GM12878 (cell line): ENCODE results near the gene SLIT1. TPM values are rescaled to one million over a fixed set of nuclear protein-coding genes. Genes with fewer than 3 reads are reported as not detected.

ENCODE experiments used
- ATAC-seq: fragments of 200-7000 bp; cut with Tn5 transposase; 3 replicates; pipeline ENCODE4 v1.9.1; 2020; ENCODE audit warnings: mild to moderate bottlenecking, moderate library complexity
- BruUV-seq: library from RNA; stranded (reverse); fragments of 400-500 nt; replicated peaks from 2 replicates; lab custom pipeline; 2021; lab: Mats Ljungman, UMichigan
- CTCF ChIA-PET: fragments of 300-600 bp; sonication (Branson Sonifier 250); formaldehyde crosslinking; extraction: SDS; loops from one replicate; lab custom pipeline; 2021; ENCODE audit warnings: inconsistent platforms; lab: Yijun Ruan, JAX
- POLR2A ChIA-PET: fragments of 350-600 bp; formaldehyde crosslinking; extraction: SDS; loops from one replicate; lab custom pipeline; 2021; ENCODE audit warnings: inconsistent platforms; lab: Charles Lee
- RAD21 ChIA-PET: fragments of 300-600 bp; sonication (Branson Sonifier 250); formaldehyde crosslinking; loops from one replicate; lab custom pipeline; 2023; ENCODE audit warnings: antibody characterized with exemption; ENCODE audit not compliant: unreplicated experiment; lab: Charles Lee
- SMC1A ChIA-PET: fragments of 300-600 bp; sonication (Branson Sonifier 250); formaldehyde crosslinking; loops from one replicate; lab custom pipeline; 2023; ENCODE audit not compliant: unreplicated experiment, uncharacterized antibody; lab: Charles Lee
- DNase-seq: peaks from one replicate; pipeline ENCODE4 v3.0.0-alpha.2; 2011; ENCODE audit warnings: low read depth, low spot score
- FAIRE-seq: peaks from 3 replicates; lab custom pipeline; 2011; peaks lifted over from hg19 to GRCh38; lab: Jason Lieb, UNC
- H2AFZ ChIP-seq: 2 replicates; pipeline ENCODE4 v1.6.0; 2011; ENCODE audit warnings: low read depth, low read length, control low read depth; ENCODE audit not compliant: control insufficient read depth
- H3K27ac ChIP-seq: 2 replicates; pipeline ENCODE4 v1.5.1; 2011; ENCODE audit warnings: control low read depth; ENCODE audit not compliant: control insufficient read depth, insufficient read depth
- H3K27me3 ChIP-seq, 2 experiments: replicated peaks in 1 of 2; 2 replicates each; pipeline versions ENCODE4 v1.6.0 to v1.6.1; 2011; ENCODE audit warnings: low read length in 1 of 2; ENCODE audit not compliant: control insufficient read depth in 2 of 2, insufficient read depth in 2 of 2
- H3K36me3 ChIP-seq, 2 experiments: 2 replicates each; pipeline ENCODE4 v1.5.1; 2011; ENCODE audit warnings: low read length in 1 of 2; ENCODE audit not compliant: control insufficient read depth in 2 of 2, insufficient read depth in 2 of 2
- H3K4me1 ChIP-seq: 2 replicates; pipeline ENCODE4 v1.6.1; 2011; ENCODE audit warnings: mild to moderate bottlenecking, low read length, moderate library complexity, mixed read lengths; ENCODE audit not compliant: control insufficient read depth, insufficient read depth
- H3K4me2 ChIP-seq: 2 replicates; pipeline ENCODE4 v1.6.0; 2011; ENCODE audit warnings: control low read depth; ENCODE audit not compliant: control insufficient read depth, insufficient read depth
- H3K4me3 ChIP-seq: fragments of 200-600 bp; sonication (generic); 2 replicates; pipeline ENCODE4 v1.5.1; 2016
- H3K79me2 ChIP-seq: 2 replicates; pipeline ENCODE4 v1.6.0; 2011; ENCODE audit warnings: low read length; ENCODE audit not compliant: control insufficient read depth, insufficient read depth
- H3K9ac ChIP-seq: 2 replicates; pipeline ENCODE4 v1.8.0; 2011; ENCODE audit warnings: low read length, control low read depth, mixed read lengths; ENCODE audit not compliant: control insufficient read depth, insufficient read depth
- H3K9me3 ChIP-seq: replicated peaks from 3 replicates; pipeline ENCODE4 v1.5.1; 2011; ENCODE audit warnings: mild to moderate bottlenecking, low read length; ENCODE audit not compliant: control insufficient read depth, insufficient read depth
- H4K20me1 ChIP-seq: 2 replicates; pipeline ENCODE4 v1.6.0; 2011; ENCODE audit not compliant: control insufficient read depth, insufficient read depth
- ATF7 ChIP-seq: fragments of 450-650 bp; IDR thresholded peaks from 2 replicates; pipeline ENCODE4 v1.6.1; 2016; ENCODE audit warnings: low read depth, mild to moderate bottlenecking
- BMI1 ChIP-seq: fragments of 450-650 bp; IDR thresholded peaks from 2 replicates; pipeline ENCODE4 v1.6.1; 2016; ENCODE audit warnings: mild to moderate bottlenecking, moderate library complexity, borderline replicate concordance
- CREM ChIP-seq: IDR thresholded peaks from 2 replicates; pipeline ENCODE4 v1.6.1; 2014; ENCODE audit warnings: antibody characterized with exemption, low read depth
- DPF2 ChIP-seq: fragments of 450-650 bp; IDR thresholded peaks from 2 replicates; pipeline ENCODE4 v1.6.1; 2017; ENCODE audit warnings: mild to moderate bottlenecking
- HCFC1 ChIP-seq: fragments of 150-350 bp; IDR thresholded peaks from 2 replicates; pipeline ENCODE4 v1.6.1; 2014; ENCODE audit warnings: low read length
- JUND ChIP-seq: IDR thresholded peaks from 2 replicates; pipeline ENCODE4 v1.6.1; 2012; ENCODE audit warnings: low read depth, mild to moderate bottlenecking, low read length, improper control_type of control experiment, moderate library complexity
- KAT2A ChIP-seq: conservative IDR thresholded peaks from 2 replicates; pipeline ENCODE4 v1.6.1; 2011; ENCODE audit warnings: low read depth, low read length; ENCODE audit not compliant: control insufficient read depth
- PRDM15 ChIP-seq: fragments of 450-650 bp; formaldehyde crosslinking; IDR thresholded peaks from 2 replicates; pipeline ENCODE4 v1.4.0; 2020; ENCODE audit warnings: mild to moderate bottlenecking, moderate library complexity
- RFX5 ChIP-seq: IDR thresholded peaks from 2 replicates; pipeline ENCODE4 v1.6.1; 2011; ENCODE audit warnings: low read depth, low read length, improper control_type of control experiment
- SP1 ChIP-seq: IDR thresholded peaks from one replicate; pipeline ENCODE4 v1.6.1; 2011; ENCODE audit warnings: low read depth, low read length
- SREBF1 ChIP-seq: IDR thresholded peaks from 2 replicates; pipeline ENCODE4 v1.6.1; 2012; ENCODE audit warnings: mild to moderate bottlenecking, low read length
- STAT1 ChIP-seq: fragments of 450-650 bp; conservative IDR thresholded peaks from 2 replicates; pipeline ENCODE4 v1.6.1; 2014; ENCODE audit warnings: antibody characterized with exemption, mild to moderate bottlenecking
- TARDBP ChIP-seq: IDR thresholded peaks from 2 replicates; pipeline ENCODE4 v1.6.1; 2016; ENCODE audit warnings: borderline replicate concordance
- USF1 ChIP-seq: IDR thresholded peaks from 2 replicates; pipeline ENCODE4 v1.6.1; 2011; ENCODE audit warnings: borderline replicate concordance, low read depth, mild to moderate bottlenecking, moderate library complexity, mixed read lengths, low read length; ENCODE audit not compliant: insufficient read depth; ENCODE audit errors: extremely low read length
- WRNIP1 ChIP-seq: IDR thresholded peaks from 2 replicates; pipeline ENCODE4 v1.6.1; 2011; ENCODE audit warnings: low read depth, low read length, improper control_type of control experiment, borderline replicate concordance
- ZBED1 ChIP-seq: IDR thresholded peaks from 2 replicates; pipeline ENCODE4 v1.6.1; 2016; ENCODE audit warnings: borderline replicate concordance
- ZNF217 ChIP-seq: fragments of 450-650 bp; IDR thresholded peaks from 2 replicates; pipeline ENCODE4 v1.6.1; 2017; ENCODE audit warnings: antibody characterized with exemption, mild to moderate bottlenecking
- WGBS: methylation state at CpG from one replicate; pipeline ENCODE4 v1.1.6; 2016; ENCODE audit warnings: low lambda C conversion rate; ENCODE audit not compliant: insufficient replicate concordance, insufficient coverage; ENCODE audit errors: missing lambda C conversion rate; 5-methylcytosine and 5-hydroxymethylcytosine counted together
- in situ Hi-C: fragments of 300-500 bp; cut with MboI; formaldehyde crosslinking; loops from 9 replicates; pipeline ENCODE4 v1.14.3; 2018; ENCODE audit warnings: mixed read lengths
- intact Hi-C: fragments of 100-400 bp; cut with micrococcal nuclease; formaldehyde crosslinking; loops from one replicate; pipeline ENCODE4 v1.14.2; 2022; ENCODE audit not compliant: unreplicated experiment
- polyA plus RNA-seq, 11 experiments: library from polyadenylated mRNA; depleted of rRNA in 4 of 11; unstranded in 6 of 11; stranded (reverse) in 5 of 11; fragments of >200 nt; fragmentation: Nextera tagmentation in 4 of 11; fragmentation: Illumina TruSeq in 1 of 11; extraction: Ambion mirVana in 4 of 11; extraction: Trizol in 1 of 11; gene quantifications; 1 replicate in 1 of 11; 2 replicates in 10 of 11; pipeline versions ENCODE4 v1.2.1 to v1.2.3, GENCODE V29; 2011 to 2016; ENCODE audit warnings: inconsistent platforms in 2 of 11, missing spikeins in 2 of 11, low read depth in 1 of 11
- total RNA-seq, 4 experiments: library from RNA; depleted of rRNA in 3 of 4; stranded (reverse); fragments of >200 nt in 3 of 4; fragmentation: Illumina TruSeq in 1 of 4; extraction: Trizol in 1 of 4; gene quantifications; 2 replicates each; pipeline versions ENCODE4 v1.2.1 to v1.2.3, GENCODE V29; 2013 to 2021

SLIT1 gene
- total and polyA plus RNA-seq, 10 of the 15 experiments (the other 5 are each of a cell fraction or from before 2014, with no cell fraction given), result 0.04 to 0.19 (median 0.06) TPM; not detected in 4

GRCh38 chr10:97169911-97170693 lies 15.7 kb downstream of the SLIT1 start (continued):
- no peak for TF ChIP-seq TARDBP

GRCh38 chr10:97169063-97169462 lies 16.7 kb downstream of the SLIT1 start:
- no peak overlapping the region for H2AFZ ChIP-seq
- no peaks in the 10 kb centered on the region for H4K20me1 ChIP-seq
- SMC1A ChIA-PET, result no interaction called here
- no peak overlapping the region for H3K4me3 ChIP-seq
- no peak for DNase-seq
- no peak for TF ChIP-seq WRNIP1
- no peak for TF ChIP-seq HCFC1
- TF ChIP-seq USF1, result no peak
- no peak for TF ChIP-seq JUND
- TF ChIP-seq STAT1, result no peak
- TF ChIP-seq ZBED1, result no peak
- TF ChIP-seq CREM, result no peak
- no peak for TF ChIP-seq DPF2
- TF ChIP-seq KAT2A, result no peak
- TF ChIP-seq RFX5, result no peak
- no peak for TF ChIP-seq ZNF217
- TF ChIP-seq PRDM15, result no peak
- no peak for TF ChIP-seq BMI1
- no peak for TF ChIP-seq SREBF1
- TF ChIP-seq ATF7, result no peak
- TF ChIP-seq SP1, result no peak
- TF ChIP-seq, all 136 proteins: peak for 0
- CTCF ChIA-PET, result no interaction called here
- H3K27ac ChIP-seq, result no peak overlapping the region
- H3K36me3 ChIP-seq, result no peaks in the 10 kb centered on the region
- H3K4me2 ChIP-seq, result no peak overlapping the region
- BruUV-seq, result no TSS peak
- intact Hi-C loops (no loop called here), in situ Hi-C loops (no loop called here)
- FAIRE-seq (no peak), ATAC-seq (no peak)
- RAD21 ChIA-PET, result no interaction called here
- POLR2A ChIA-PET, result no interaction called here
- WGBS, result 22% methylated on average over 5 of the region's 5 CpGs
- H3K9me3 ChIP-seq, result no peaks in the 10 kb centered on the region
- no peaks in the 10 kb centered on the region for H3K4me1 ChIP-seq
- H3K27me3 ChIP-seq, result no peaks in the 10 kb centered on the region; a peak in 1 of 4 replicates
- H3K79me2 ChIP-seq, result no peaks in the 10 kb centered on the region
- no peak overlapping the region for H3K9ac ChIP-seq
